OCI-LY7 (cell line): ENCODE results near the gene BACH2. TPM values are rescaled to one million over a fixed set of nuclear protein-coding genes. Genes with fewer than 3 reads are reported as not detected.
A peak's percentile ranks its signal among the peaks of the same experiment; 100 is the strongest.

Experiments
- BruUV-seq: library from RNA; stranded (reverse); fragments of 400-500 nt; replicated peaks from 2 replicates; lab custom pipeline; 2021; lab: Mats Ljungman, UMichigan
- CTCF ChIA-PET: fragments of 300-600 bp; sonication (Branson Sonifier 250); formaldehyde crosslinking; loops from one replicate; lab custom pipeline; 2022; ENCODE audit warnings: antibody characterized with exemption; ENCODE audit not compliant: unreplicated experiment; lab: Charles Lee
- POLR2A ChIA-PET: fragments of 300-600 bp; sonication (Branson Sonifier 250); formaldehyde crosslinking; loops from one replicate; lab custom pipeline; 2022; ENCODE audit warnings: antibody characterized with exemption; lab: Charles Lee
- DNase-seq: peaks from one replicate; pipeline ENCODE4 v3.0.0-alpha.2; 2015; ENCODE audit warnings: low spot score
- H2AFZ ChIP-seq: fragments of 200-600 bp; sonication (generic), shearing (Covaris generic); 2 replicates; pipeline ENCODE4 v1.6.1; 2014; ENCODE audit warnings: mild to moderate bottlenecking, antibody characterized with exemption, low read length, moderate library complexity
- H3K27ac ChIP-seq: fragments of 200-600 bp; sonication (generic); 2 replicates; pipeline ENCODE4 v1.5.1; 2014; ENCODE audit warnings: mixed run types, low read depth, mild to moderate bottlenecking, moderate library complexity, low read length, inconsistent platforms; ENCODE audit not compliant: poor library complexity, severe bottlenecking
- H3K36me3 ChIP-seq: fragments of 200-600 bp; sonication (generic); 2 replicates; pipeline ENCODE4 v1.6.1; 2014; ENCODE audit warnings: mild to moderate bottlenecking, antibody characterized with exemption, low read length, moderate library complexity, mixed read lengths; ENCODE audit not compliant: insufficient read depth
- H3K4me1 ChIP-seq: fragments of 200-600 bp; sonication (generic); 2 replicates; pipeline ENCODE4 v1.5.1; 2014; ENCODE audit warnings: mild to moderate bottlenecking, low read length; ENCODE audit not compliant: insufficient read depth, poor library complexity, severe bottlenecking
- H3K4me2 ChIP-seq: fragments of 200-600 bp; sonication (generic); 2 replicates; pipeline ENCODE4 v1.6.1; 2014; ENCODE audit warnings: mild to moderate bottlenecking, low read length
- H3K4me3 ChIP-seq: fragments of 200-600 bp; sonication (generic); 2 replicates; pipeline ENCODE4 v1.5.1; 2014; ENCODE audit warnings: mild to moderate bottlenecking, low read depth, low read length; ENCODE audit not compliant: poor library complexity, severe bottlenecking
- H3K79me2 ChIP-seq: fragments of 200-600 bp; sonication (generic); 2 replicates; pipeline ENCODE4 v1.6.1; 2016; ENCODE audit warnings: low read depth, mild to moderate bottlenecking, low read length, moderate library complexity, mixed read lengths; ENCODE audit not compliant: insufficient read depth
- H3K9me2 ChIP-seq: fragments of 200-600 bp; sonication (generic); 2 replicates; pipeline ENCODE4 v1.6.1; 2016; ENCODE audit warnings: mild to moderate bottlenecking, low read length, mixed read lengths; ENCODE audit not compliant: insufficient read depth
- H3K9me3 ChIP-seq: fragments of 200-600 bp; sonication (generic); 2 replicates; pipeline ENCODE4 v1.6.1; 2014; ENCODE audit warnings: mild to moderate bottlenecking, mixed run types, low read length, mixed read lengths
- H4K20me1 ChIP-seq: fragments of 200-600 bp; sonication (generic); 2 replicates; pipeline ENCODE4 v1.6.1; 2014; ENCODE audit warnings: mild to moderate bottlenecking, antibody characterized with exemption, low read length, moderate library complexity, mixed read lengths; ENCODE audit not compliant: insufficient read depth
- CTCF ChIP-seq: fragments of 200-600 bp; sonication (generic); conservative IDR thresholded peaks from 2 replicates; pipeline ENCODE4 v1.5.1; 2014; ENCODE audit warnings: mild to moderate bottlenecking, antibody characterized with exemption, low read length, moderate library complexity, mixed read lengths
- EZH2phosphoT487 ChIP-seq: fragments of 200-600 bp; sonication (generic); IDR thresholded peaks from 2 replicates; pipeline ENCODE4 v1.6.1; 2018; ENCODE audit warnings: low read depth, borderline replicate concordance, mild to moderate bottlenecking, mixed run types, antibody characterized with exemption, low read length, moderate library complexity, mixed read lengths
- intact Hi-C: fragments of 100-400 bp; cut with micrococcal nuclease; formaldehyde crosslinking; loops from one replicate; pipeline ENCODE4 v1.10.0; 2022; ENCODE audit not compliant: unreplicated experiment
- total RNA-seq, 2 experiments: library from RNA; depleted of rRNA in 1 of 2; stranded (reverse); fragments of >200 nt in 1 of 2; shearing (Covaris generic) in 1 of 2; gene quantifications; 2 replicates each; pipeline ENCODE4 v1.2.3, GENCODE V29; 2014 to 2022

Gene BACH2
- total RNA-seq, 2 experiments from 2014 or later = 92.0 to 163 TPM

- peaks cover 55% of the 10 kb centered on the region for H3K4me1 ChIP-seq
These were observed 216.8 kb downstream of the BACH2 start for GRCh38 chr6:90079560-90080490.

GRCh38 chr6:90078513-90079289 is 217.9 kb downstream of the BACH2 start:
- no peak for DNase-seq
- H3K4me1 ChIP-seq = peaks cover 43% of the 10 kb centered on the region
- BruUV-seq = TSS peak; percentile 1
- H4K20me1 ChIP-seq = peaks cover 43% of the 10 kb centered on the region; the same call in 1 of the 2 replicates
- POLR2A ChIA-PET = no interaction called here
- CTCF ChIA-PET = no interaction called here
- H3K36me3 ChIP-seq = peaks cover 48% of the 10 kb centered on the region
- H3K9me3 ChIP-seq = no peaks in the 10 kb centered on the region
- H2AFZ ChIP-seq = no peak overlapping the region
- no peak for TF ChIP-seq EZH2phosphoT487
- TF ChIP-seq CTCF = no peak
- no peaks in the 10 kb centered on the region for H3K9me2 ChIP-seq
- H3K79me2 ChIP-seq = peaks cover 65% of the 10 kb centered on the region
- intact Hi-C loops = no loop called here
- H3K4me3 ChIP-seq = no peak overlapping the region
- H3K27ac ChIP-seq = no peak overlapping the region
- H3K4me2 ChIP-seq = peak overlapping the region; percentile 68; the same call in 1 of the 2 replicates

More at GRCh38 chr6:90079560-90080490, 216.8 kb downstream of the BACH2 start:
- Histone ChIP-seq H3K9me3 (no peaks in the 10 kb centered on the region), H3K27ac (no peak overlapping the region), H4K20me1 (peaks cover 34% of the 10 kb centered on the region; the same call in 1 of the 2 replicates), H3K36me3 (peaks cover 54% of the 10 kb centered on the region), H3K4me3 (no peak overlapping the region), H3K4me2 (peak overlapping the region; percentile 68), H3K79me2 (peaks cover 59% of the 10 kb centered on the region; the same call in 1 of the 2 replicates), H2AFZ (no peak overlapping the region), H3K9me2 (no peaks in the 10 kb centered on the region)
- ChIA-PET CTCF (no interaction called here), POLR2A (interaction anchor here (0.6 kb wide), 1 partner anchor 25 kb away, joined by 3 read pairs; no protein-coding TSS in a partner anchor)
- BruUV-seq = no TSS peak
- no peak for TF ChIP-seq CTCF
- TF ChIP-seq EZH2phosphoT487 = no peak
- intact Hi-C loops = no loop called here
- DNase-seq = no peak
